NCI-H2196 (cell line): Measurements from ENCODE around the gene LEO1.
"Not testable (repeated sequence)": the region's sequence is repeated elsewhere in the genome, so short reads cannot be mapped to it uniquely, and the experiment has no call there.

Experiments
- DNase-seq: peaks from one replicate; lab custom pipeline; 2025; ENCODE audit not compliant: unreplicated experiment; lab: John Stamatoyannopoulos, UW

Gene LEO1

GRCh38 chr15:52004806-52005205 is 33.2 kb upstream of the LEO1 start:
- no peak for DNase-seq

GRCh38 chr15:52003710-52004109 is 32.1 kb upstream of the LEO1 start:
- DNase-seq, result no peak

DNA sequence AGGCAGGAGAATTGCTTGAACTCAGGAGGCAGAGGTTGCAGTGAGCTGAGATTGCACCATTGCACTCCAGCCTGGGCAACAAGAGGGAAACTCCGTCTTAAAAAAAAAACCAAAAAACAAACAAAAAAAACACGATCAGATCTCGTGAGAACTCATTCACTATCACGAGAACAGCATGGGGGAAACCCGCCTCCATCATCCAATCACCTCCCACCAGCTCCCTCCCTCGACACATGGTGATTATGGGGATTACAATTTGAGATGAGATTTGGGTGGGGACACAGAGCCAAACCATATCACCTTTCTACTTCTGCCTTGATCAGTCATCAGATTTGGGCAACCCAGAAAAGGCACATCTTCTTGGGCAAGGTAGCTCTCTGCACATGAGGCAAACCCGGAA is 31.5 kb upstream of the LEO1 start:
- DNase-seq, result not testable (repeated sequence)

GRCh38 chr15:52002351-52002750 is 30.8 kb upstream of the LEO1 start:
- DNase-seq, result no peak

GRCh38 chr15:51992953-51993352 is 21.4 kb upstream of the LEO1 start:
- DNase-seq, result no peak

DNA sequence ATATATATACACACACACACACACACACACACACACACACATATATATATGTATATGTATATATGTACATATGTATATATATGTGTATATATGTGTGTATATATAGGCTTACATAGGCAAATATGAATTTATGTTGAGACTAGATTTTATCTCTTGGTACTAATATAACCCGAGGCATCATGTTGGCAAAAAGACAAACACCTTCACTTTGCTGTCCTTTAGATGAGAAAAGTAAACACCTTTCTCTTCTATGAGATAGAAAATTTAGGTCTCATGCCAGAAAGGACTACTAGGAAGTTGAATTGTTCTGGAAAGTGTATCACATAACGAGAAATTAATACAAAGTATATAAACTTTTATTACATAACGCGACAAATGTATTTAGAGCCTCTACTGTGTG is 19.6 kb upstream of the LEO1 start:
- peak; percentile 11 for DNase-seq

DNA sequence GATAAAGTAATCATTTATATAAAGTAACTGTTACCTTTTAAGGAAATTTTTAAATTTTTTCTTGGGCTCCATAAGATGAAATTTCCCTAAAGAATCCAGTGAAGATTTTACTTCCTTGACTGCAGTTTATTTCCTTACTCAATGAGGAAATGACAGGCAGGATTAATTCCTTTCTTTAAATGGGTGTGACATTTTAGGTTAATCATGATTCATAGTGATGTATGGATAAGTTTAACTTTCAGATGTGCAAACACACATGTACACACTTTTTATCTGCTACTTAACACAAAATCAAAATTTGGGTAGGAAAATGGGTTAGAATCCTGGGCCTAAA is 11.2 kb upstream of the LEO1 start:
- no peak for DNase-seq

- DNase-seq, result peak; percentile 57
These were observed 10.6 kb upstream of the LEO1 start for GRCh38 chr15:51982013-51982769.

- DNase-seq, result no peak
These were observed 2.2 kb upstream of the LEO1 start for GRCh38 chr15:51973775-51974174.

GRCh38 chr15:51973220-51973619 is 1.6 kb upstream of the LEO1 start:
- DNase-seq, result no peak

DNA sequence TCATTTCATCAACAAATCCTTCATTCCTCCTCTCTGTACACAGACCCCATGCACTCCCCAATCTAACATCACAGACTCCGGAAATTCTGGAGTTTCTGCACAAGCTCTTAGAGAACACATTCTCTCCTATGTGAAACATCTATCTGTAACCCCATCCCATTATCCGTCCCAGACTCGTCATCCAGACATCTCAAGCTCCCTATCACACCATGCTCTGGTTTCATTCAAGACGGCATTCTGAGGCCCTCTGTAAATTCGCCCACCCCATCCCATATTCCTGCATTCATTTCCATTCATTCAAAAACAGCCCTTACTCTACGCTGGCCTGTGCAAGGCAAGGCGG is 575 bp downstream of the LEO1 start:
- no peak for DNase-seq

- DNase-seq, result no peak
These were observed 1.3 kb downstream of the LEO1 start for GRCh38 chr15:51970132-51970817.

- DNase-seq, result no peak
These were observed 1.9 kb downstream of the LEO1 start for GRCh38 chr15:51969728-51970127.

- no peak for DNase-seq
These were observed 4.0 kb downstream of the LEO1 start for GRCh38 chr15:51967583-51967982.

DNA sequence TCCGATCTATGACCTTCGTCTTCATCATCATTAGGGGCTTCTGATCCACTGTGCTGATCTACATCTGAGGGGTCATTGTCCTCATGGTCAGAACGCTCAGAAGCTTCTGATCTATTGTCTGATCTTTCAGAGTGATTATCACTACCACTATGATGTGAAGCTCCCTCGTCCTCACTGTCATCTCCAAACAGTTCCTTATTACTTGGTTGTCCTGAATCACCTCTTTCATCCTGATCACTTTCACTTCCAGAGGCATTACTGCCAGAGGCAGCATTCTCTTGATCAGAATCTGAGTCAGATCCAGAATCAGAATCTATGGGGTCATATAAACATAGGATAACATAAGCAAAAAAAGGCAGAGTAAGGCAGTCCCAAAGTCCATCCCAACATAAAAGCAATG is 5.4 kb downstream of the LEO1 start:
- no peak for DNase-seq

- DNase-seq, result no peak
These were observed 5.9 kb downstream of the LEO1 start for GRCh38 chr15:51965691-51966090.

DNA sequence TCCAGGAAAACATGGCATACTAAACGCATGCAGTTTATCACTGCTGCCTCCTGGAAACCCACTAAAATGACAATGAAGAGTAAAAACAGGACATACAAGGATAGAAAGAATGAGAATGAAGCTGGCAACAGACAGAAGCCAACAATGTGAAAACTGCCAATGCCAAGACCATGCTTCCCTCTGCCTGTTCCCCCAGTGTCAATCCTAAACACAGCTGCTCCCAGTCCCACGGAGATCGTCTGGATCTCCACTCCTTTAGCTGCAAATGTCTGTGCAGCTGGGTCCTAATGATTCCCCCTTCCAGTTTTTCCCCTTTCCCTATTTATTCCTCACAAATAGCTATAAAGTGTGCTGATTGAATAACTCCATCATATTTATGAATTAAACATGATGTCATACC is 16.1 kb downstream of the LEO1 start:
- DNase-seq, result no peak

DNA sequence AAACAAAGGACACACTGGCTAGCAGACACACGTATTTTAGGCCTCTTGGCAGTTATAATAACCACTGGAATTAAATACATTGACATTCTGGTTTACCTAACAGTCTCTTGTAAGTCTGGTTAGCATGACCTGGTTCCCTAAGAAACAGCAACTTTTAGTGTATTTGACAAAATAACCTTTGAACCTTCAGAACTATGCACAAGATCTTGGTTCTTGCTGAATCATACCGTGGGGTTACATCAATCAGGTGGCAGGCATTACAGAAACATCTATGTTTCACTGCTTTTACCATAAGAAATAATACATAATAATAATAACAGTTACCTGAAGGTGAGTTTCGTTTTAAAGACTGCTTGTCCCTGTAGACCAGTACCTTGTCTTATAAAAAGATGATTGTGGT is 18.8 kb downstream of the LEO1 start:
- no peak for DNase-seq

DNA sequence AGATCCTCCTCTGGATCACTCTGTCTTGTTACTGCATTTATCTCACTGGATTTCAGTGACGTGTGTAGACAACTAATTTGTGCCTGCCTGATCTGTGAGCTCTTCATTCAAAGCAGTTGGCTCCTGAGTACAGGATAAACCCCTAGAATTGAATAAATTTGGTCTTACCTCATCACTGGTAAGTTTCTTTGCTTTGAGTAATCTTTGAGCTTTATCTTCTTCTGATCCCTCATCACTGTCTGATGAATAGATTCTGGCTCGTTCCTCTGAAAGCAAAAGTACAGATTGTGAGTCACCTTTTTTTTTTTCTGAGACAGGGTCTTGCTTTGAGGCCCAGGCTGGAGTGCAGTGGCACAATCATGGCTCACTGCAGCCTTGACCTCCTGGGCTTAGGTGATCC is 24.5 kb downstream of the LEO1 start:
- no peak for DNase-seq

DNA sequence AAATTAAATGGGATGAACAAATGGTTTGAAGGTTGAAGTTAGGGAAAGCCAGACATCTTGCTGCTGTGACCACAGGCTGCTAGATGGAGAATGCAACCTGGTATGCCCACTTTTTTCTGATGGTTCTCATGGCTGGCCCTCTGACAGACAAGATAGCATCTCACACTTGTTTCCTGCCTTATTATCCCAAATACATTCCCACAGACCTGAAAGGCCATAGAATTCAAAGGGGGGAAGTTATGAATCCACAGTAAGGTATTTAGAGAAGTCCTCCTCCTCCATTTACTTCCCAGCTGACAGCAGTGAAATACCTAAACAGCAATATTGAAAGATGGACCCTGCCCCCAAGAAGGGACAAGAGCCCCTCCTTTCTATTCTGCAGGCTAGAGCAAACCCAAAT is 32.4 kb downstream of the LEO1 start:
- DNase-seq, result no peak

DNA sequence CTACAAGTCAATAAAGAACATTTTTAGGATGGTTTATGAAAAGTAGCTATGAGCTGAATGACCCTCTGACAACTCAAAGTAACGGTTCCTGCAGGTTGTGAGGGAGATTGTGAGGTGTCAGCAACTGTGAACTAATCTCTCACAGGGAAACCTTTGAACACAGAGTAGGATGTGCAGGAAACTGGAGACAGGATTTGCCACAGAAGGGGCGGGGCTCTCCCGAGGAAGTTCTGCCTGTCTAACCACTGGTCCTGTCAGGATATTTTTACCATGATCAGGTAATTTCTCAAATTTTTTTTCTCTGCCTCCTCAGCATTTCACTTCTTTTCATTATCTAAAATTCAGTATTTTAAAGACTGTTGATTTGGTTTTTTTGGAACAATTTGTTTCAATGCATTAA is 33.3 kb downstream of the LEO1 start:
- DNase-seq, result no peak

GRCh38 chr15:51936105-51936478 is 35.5 kb downstream of the LEO1 start:
- no peak for DNase-seq

DNA sequence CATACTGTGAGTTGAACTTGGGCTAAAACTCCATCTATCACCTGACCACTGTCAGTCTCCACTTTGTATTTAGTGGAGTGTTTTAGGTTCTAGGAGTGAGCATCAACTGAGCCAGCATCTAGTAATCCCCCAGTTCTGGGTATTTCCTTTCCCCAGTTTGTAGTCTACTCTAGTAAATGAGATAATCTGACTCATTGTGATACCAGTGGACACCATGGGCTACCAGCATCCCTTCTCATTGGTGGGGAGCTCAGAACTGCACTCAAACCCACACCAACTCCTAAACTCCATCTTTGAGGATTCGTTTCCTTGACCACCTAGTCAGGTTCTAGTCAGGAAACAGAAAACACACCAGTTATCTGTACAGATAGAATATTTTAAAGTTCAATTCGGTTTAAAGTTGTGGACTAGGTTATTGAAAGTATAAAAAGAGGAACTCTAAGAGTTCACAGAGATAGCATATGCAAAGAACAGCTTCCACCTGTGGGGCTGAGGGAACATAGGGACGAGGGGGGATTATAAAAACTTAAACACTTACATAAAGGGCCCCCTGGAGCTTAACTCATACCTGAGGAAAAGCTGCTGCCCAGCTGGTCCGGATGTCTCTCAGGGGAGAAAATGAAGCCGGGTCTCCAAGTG is 36.0 kb downstream of the LEO1 start:
- no peak for DNase-seq
